HG02840 (cell line): Measurements from ENCODE around the gene USH2A.
A peak's percentile ranks its signal among the peaks of the same experiment; 100 is the strongest.

Source experiments
- ATAC-seq: cut with Tn5 transposase; IDR thresholded peaks from one replicate; pipeline ENCODE4 v1.9.1; 2021; ENCODE audit warnings: mild to moderate bottlenecking, moderate library complexity, moderate number of reproducible peaks; ENCODE audit not compliant: unreplicated experiment, low FRiP score

The USH2A gene

DNA sequence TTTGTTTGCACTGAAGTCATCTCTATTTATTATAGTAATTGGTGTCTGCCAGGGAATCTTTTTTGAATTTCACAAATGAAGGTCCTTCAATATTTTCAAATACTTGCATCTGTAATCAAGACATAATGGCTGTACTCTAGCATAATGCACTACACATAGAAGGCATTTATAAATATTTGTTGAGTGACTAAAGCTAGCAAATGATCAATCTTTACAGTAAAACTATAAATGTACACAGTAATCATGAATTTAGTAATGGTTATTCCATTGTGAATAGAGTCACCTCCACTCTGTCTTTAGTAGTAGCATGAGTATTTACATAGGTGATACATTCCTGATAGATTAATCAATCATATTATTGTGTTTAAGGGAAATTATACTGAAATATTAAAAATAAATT, 119.6 kb downstream of the USH2A start:
- ATAC-seq: no peak

DNA sequence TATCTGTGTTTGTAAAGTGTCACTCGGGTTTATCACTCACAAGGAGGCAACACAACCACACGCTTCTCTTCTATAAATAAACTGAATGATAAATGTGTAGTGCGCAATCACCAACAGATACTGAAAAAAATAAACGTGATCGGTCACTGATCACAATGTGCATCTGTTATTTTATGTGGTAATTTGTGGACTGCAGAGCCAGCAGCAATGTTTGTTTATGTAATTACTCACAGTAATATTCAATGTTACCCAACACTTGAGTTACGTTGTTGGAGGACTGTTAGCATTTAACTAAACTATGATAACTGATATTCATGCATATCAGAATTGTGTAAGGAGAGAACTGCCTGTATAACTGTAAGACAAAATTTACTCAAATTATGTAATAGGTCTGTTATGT, 129.6 kb downstream of the USH2A start:
- no peak for ATAC-seq

DNA sequence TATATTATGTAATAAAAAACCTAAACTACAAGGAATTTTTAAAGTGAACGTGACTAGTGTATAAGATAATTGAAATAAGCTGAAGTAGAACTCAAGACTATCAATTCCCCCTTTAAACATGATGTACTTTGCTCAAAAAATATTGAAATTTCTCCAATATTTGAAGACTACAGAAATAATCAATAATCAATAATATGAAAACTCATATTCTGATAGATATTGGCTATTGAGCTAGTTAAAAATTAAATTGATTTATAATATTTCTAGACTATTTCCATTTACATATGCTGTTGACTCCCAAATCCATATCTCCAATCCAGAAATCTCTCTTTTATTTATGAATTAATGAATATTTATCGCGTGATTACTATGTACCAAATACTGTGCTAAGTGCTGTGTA, 133.2 kb downstream of the USH2A start:
- no peak for ATAC-seq

DNA sequence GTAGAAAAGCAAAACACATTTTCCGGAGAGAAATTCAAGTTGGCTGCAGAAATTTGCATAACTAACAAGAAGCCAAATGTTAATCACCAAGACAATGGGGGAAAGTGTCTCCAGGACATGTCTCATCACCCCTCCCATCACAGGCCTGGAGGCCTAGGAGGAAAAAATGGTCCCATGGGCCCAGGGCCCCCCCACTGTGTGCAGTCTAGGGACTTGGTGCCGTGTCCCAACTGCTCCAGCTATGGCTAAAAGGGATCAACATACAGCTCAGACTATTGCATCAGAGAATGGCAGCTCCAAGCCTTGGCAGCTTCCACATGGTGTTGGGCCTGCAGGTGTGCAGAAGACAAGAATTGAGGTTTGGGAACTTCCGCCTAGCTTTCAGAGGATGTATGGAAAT, 138.2 kb downstream of the USH2A start:
- ATAC-seq: no peak

DNA sequence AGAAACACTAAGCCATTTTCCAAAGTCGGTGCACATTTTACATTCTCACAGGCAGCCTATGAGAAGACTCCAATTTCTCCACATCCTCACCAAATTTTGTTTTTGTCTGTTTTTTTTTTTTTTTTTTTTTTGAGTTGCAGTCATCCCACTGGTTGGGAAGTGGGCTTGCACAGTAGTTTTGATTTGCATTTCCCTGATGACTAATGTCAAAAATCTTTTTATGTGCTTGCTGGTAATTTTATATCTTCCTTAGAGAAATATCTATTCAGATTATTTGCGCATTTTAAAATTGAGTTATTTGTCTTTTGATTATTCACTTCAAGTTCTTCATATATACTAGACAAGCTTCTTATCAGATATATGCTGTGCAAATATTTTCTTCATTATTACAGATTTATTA, 141.5 kb downstream of the USH2A start:
- no peak for ATAC-seq

DNA sequence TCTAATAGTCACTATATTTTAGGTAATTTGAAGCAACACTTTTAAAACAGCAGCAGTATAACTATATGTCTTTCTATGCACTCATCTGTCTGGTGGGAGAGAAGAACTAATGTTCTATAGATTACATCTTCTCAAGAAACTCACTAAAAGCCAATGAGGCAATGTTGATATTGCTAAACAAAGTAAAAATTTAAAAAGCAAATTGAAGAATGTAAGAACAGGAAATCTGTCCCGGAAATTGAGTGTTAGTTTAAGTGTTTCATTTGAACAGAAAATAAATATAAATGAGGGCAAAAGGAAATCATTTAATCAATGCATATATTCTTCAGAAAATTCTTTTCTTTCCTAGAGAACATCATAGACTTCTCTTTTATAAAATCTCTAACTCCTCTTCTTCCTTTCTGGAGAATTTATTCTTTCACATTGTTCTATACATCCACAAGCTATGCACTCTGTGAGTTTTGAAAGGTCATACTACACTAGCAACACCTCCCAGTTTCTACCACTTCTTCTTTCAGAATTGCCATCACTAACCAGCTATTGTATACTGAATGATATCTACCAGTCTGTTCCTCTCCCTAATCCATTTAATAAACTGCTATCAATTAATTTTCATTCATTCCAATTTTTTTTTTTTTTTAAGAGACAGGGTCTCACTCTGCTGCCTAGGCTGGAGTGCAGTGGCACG, 153.0 kb downstream of the USH2A start:
- ATAC-seq: no peak

DNA sequence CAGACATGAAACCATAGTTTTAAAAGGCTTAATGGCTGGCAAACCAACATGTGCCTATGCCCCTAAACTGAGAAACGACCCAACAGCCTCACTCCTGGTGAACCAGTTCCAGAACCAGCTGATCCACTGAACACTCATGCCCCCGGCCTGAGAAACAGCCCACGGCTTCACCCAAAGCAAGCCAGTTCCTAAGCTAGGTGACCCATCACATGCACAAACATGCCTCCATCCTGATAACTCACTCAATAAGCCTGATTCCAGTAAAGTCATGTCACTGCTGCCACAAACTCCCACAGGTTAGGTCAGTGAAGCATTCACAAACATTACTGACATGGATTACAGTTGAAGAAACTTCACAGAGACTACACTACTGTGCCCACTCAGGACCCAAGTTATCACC, 161.6 kb downstream of the USH2A start:
- no peak for ATAC-seq

DNA sequence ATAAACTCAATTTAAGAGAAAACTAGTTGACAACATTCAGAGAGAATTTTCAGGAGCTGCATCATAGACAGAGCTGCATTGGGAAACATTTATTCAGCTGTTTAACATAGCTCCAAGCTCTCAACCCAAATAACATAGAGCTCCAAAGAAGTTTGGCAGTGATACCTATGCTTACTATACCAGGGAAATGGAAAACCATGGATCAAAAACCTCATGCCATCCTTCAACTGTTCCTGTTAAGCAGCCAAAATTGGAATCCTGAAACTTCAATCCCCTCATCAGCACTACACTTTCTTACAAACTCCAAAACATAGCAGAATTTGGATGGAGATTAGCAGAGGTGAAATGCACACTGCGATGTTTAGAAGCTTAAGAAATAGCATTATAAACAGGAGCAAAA, 164.4 kb downstream of the USH2A start:
- no peak for ATAC-seq

DNA sequence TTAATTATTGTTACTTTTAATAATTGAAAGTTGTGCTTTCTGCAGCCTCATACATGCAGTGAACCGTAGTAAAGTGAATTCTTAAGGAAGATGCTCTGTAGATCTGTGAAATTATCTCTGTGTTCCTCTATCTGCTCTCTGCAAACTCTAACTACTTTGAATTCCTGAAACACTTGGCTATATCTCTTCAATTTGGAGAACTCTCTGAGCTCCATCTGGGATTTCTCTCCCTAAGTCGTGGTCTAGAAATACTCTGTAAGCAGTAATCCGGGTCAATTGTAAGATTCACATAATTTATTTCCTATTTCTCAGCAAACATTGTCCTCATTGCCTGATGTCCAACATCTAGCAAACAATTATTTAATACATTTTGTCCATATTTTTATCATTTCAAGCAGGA, 164.9 kb downstream of the USH2A start:
- ATAC-seq: no peak

DNA sequence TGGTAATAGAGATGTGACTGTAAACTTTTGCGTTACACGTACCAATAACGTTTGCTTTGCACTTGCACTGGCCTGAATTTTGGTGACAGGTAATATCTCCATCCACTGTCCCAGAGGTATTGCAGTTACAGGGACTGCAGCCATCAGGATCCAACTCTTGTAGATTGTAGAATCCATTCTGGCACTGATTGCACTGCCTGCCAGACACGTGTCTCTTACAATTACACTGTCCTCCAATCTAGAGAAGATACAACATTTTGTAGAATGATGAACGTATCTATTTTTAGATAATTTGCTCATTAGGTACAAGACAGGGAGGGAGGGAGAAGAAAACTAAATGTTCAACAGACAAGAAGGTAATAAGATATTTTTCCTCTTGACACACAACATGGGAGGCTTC, 172.4 kb downstream of the USH2A start:
- no peak for ATAC-seq

DNA sequence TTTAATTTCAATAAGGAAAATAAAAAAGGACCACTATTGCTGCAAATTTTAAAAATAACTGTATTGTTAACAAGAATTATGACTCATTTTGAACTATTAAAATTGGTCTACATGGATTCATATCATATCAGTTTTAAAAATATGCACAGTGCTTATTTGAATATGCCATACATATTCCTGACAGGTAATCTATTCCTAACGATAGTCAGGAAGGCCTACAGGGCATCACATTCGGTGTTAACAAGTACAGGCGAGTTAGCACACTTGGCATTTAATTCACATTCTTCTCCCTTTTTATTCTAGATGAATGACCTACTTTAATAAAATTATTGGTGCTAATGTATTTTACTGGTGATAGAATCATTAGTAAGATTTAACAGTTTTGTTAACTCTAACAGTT, 174.6 kb downstream of the USH2A start:
- no peak for ATAC-seq

DNA sequence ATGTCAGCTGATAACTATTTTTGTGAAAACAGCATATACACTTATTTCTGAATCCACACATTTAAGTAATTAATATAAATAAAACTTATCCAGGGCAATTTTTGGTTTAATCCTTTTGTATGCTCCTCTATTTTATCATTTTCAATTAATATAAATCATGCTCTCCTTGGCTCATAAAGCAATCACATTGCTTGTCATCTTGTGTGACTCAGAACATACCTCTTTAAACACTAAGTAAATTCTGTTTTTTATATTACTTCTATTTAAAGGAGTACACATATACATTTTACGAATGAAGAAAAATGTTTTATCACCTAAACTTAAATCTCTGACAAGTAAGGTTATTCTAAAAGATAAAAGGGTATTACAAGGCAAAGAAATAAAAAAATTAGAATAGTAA, 175.3 kb downstream of the USH2A start:
- ATAC-seq: no peak

DNA sequence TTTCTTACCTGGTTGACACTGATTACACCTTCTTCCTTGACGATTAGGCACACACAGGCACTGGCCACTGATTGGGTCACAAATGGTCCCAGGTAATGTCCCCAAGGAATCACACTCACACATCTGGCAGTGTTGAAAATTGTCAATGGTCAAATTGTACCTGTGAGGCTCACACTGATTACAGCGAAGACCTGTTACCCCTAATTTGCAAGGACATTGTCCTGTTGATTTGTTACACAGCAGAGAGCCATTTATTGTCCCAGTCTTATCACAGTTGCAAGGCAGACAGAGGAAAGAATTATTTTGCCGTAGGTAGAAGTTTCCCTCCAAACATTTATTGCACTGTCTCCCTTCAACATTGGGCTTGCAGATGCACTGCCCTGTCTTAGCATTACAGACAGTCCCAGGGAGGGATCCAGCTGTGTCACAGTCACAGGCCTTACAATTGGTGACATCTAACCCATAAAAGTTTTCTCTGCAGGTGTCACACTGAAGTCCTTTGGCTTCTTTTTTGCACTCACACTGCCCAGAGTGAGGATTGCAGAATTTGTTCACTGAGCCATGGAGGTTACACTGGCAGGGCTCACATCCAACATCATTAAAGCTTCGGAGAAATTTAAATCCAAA, 176.6 kb downstream of the USH2A start:
- ATAC-seq: no peak

DNA sequence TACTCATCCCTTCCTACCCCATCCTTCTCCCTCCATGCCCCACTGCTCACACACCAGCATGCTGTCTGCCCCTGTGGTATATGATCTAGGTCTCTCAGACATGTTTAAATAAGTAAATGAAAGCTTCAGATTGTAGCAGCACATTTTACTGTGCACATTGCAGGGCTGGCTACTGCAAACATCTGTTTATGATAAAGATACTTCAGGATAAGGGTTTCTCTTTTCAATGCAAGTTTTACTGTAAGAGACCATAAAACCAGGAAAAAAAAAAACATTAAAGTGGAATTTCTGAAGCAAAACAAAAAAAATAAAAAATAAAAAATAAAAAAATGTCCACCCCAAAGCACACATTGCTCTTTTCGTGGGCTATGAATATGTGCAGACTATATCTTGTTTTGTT, 184.4 kb downstream of the USH2A start:
- no peak for ATAC-seq

DNA sequence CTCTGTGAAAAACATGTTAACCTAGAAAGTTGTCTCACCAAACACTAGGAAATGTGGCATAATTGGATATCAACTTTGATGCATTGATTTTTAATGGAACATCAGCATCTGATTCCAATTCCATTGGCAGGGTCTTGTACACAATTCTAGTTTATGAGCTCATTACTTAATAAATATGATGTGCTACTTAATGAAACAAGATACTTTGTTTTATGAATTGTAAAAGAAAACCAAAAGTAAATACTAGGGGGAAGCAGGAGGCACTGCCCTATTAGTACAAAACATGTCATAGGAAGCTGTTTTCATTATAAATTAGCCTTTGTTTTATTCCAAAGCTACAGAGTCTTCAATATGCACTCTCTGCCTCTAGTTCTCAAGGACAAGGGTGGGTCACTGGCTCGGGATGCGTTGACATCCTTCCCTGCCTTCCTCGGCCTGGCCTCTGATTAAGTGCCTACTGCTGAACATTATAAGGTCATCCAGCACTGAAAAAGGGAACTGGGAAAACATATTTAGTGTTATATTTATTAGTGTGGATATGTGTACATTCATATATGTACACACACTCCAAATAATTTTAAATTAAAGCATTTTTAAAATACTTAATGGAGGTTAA, 185.2 kb downstream of the USH2A start:
- ATAC-seq: no peak

DNA sequence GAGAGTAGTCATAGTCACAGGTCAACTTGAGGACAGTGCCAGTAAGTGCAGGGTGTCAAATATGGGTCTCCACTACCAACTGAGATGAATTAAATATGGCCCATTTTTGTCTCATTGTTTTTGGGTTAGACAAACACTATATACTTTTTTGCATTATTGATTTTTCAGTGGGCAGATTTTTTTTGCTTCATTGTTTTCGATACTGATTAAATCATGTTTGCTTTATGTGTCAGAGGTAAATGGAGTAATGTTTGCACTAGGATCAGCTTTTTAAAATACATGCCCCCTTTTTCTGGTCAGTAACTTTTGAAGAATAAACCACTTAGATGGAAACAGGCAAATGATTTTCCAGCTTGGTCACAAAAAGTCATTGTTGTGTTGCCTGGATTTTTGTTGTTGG, 199.0 kb downstream of the USH2A start:
- no peak for ATAC-seq

DNA sequence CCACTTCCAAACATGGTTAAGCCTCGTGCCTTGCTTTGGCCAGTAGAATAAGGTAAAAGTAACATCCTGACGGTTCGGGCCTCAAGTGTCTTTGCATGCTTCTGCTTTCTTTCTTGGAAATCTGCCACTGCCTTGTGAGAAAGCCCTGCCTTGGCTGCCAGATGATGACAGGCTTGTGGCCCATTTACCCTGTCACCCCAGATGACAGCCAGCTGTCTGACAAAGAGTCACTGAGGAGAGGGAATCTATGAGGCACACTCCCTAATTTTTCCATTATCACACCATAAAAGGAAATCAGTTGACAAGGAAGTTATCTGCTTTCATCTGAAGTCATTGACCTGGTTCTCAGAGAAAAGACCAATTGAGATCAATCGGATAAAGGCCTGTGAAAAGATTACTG, 199.8 kb downstream of the USH2A start:
- no peak for ATAC-seq

DNA sequence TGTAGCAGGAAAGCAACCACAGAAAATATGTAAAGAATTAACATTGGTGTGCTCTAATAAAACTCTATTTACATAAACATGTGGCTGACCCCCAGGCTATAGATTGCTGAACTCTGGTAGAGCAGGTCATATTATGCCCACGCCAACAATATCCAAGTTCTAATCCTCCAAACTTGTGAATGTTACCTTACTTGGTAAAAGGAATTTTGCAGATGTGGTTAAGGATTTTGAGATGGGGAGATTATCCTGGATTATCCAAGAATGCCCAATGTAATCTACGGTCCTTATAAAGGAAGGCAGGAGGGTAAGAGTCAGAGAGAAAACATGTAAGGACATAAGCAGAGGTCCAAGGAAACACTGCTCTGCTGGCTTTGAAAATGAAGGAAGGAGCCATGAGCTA, 201.0 kb downstream of the USH2A start:
- ATAC-seq: no peak

DNA sequence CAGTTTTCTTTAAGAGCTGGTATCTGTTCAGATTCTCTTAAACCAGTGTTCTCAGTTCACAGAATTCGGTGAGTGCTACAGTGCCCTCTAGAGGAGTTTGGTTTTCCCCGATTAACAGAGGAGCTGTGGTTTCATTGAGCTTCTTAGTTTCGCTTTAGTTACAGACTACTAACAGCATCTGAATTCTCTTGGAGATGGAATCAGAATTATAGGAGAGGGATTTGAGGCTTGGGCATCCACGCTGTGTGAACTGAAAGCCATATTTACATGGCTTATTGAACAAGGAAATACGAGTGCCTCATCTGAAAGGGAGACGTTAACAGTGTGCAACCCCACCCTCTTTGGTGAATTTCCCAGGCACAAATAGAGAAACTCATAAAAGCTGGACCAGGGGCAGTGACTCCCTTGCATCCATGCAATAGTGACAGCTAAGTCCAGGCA, 202.0 kb downstream of the USH2A start:
- ATAC-seq: peak; percentile 97

DNA sequence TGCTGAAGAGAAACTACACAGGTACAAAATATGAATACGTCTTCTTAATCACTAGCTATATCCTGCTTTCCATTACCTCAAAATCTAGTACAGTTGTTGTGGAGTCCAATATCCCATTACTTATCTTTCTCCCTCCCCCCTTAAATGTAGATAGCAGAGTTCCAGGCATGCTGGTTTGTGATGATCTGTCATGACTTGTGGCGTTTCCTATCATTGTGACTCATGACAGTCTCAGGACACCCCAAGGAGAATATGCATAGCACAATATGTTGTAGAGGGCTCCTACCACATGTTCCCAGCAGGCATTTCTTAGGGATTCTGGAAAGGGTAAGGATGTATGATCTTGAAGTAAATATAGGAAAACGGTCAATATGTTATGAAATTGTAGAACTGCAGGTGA, 206.9 kb downstream of the USH2A start:
- no peak for ATAC-seq

DNA sequence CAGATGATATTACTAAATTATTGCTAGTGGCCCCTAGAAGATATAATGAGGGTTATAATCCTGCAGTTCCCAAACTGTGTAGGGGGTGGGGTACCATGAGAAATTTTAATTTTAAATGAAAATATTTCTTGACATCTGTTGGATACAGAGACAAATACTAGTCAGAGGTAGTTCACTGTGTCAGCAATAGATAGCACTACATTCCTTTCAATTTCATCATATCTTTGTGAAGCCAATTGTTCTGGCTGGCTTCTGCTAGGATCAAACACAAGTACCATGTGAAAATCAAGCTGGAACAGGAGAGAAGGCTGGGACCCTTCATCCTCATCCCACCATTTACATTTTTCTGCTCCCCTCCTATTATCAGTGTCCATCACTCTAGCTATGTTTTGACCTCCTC, 208.1 kb downstream of the USH2A start:
- ATAC-seq: no peak

DNA sequence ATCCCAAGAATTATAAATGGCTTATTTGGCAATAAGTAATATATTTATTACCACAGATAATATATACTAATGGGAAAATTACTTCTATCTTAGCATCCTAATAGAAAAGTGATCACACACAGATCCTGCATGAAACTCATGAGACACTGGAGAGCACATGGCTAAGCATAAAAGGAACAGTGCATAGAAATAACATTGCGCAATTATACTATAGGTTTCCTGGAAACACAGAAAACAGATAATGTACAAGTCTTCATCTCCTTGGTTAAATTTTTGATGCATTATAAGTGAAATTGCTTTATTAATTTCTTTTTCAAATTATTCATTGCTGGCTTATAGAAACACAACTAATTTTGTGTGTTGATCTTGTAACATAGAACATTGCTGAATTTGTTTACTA, 210.4 kb downstream of the USH2A start:
- no peak for ATAC-seq
